Stomach (tissue), 9 donors: ENCODE results near the gene SMYD5. TPM values are rescaled to one million over a fixed set of nuclear protein-coding genes. Genes with fewer than 3 reads are reported as not detected.

Experiments
- DNase-seq, 2 donors: peaks; one replicate each; pipeline versions ENCODE4 v3.0.0 to v3.0.0-alpha.2; 2013 to 2019
- H3K27ac ChIP-seq, 5 donors: fragments of 200-600 bp in 4 of 5; sonication (generic) in 4 of 5; one replicate each; pipeline ENCODE4 v1.5.1; 2013 to 2019; ENCODE audit warnings: mild to moderate bottlenecking in 1 of 5, moderate library complexity in 1 of 5
- H3K27me3 ChIP-seq, 3 donors: fragments of 200-600 bp; sonication (generic); one replicate each; pipeline ENCODE4 v1.5.1; 2017 to 2019; ENCODE audit warnings: mixed run types in 1 of 3
- H3K36me3 ChIP-seq, 4 donors: fragments of 200-600 bp; sonication (generic); 1 replicate in 3 of 4; 2 replicates in 1 of 4; pipeline ENCODE4 v1.5.1; 2016 to 2019
- H3K4me1 ChIP-seq, 4 donors: fragments of 200-600 bp; sonication (generic); one replicate each; pipeline ENCODE4 v1.5.1; 2016 to 2019
- H3K4me3 ChIP-seq, 4 donors: fragments of 200-600 bp; sonication (generic) in 3 of 4; one replicate each; pipeline ENCODE4 v1.5.1; 2016 to 2019; ENCODE audit warnings: mild to moderate bottlenecking in 1 of 4
- H3K9me3 ChIP-seq, 4 donors: fragments of 200-600 bp; sonication (generic); one replicate each; pipeline ENCODE4 v1.5.1; 2016 to 2019
- EP300 ChIP-seq: sonication (generic); formaldehyde crosslinking; IDR thresholded peaks from one replicate; pipeline ENCODE4 v1.6.1; 2017; ENCODE audit warnings: antibody characterized with exemption
- POLR2A ChIP-seq, 4 donors: fragments of 450-650 bp; IDR thresholded peaks; one replicate each; pipeline ENCODE4 v1.6.1; 2016; ENCODE audit warnings: antibody characterized with exemption in 4 of 4, control low read depth in 2 of 4, mild to moderate bottlenecking in 1 of 4, moderate library complexity in 1 of 4
- POLR2AphosphoS5 ChIP-seq, 3 donors: sonication (generic); formaldehyde crosslinking; IDR thresholded peaks; one replicate each; pipeline ENCODE4 v1.6.1; 2016; ENCODE audit warnings: antibody characterized with exemption in 3 of 3
- WGBS, 5 donors: extraction: QIAGEN DNeasy Blood & Tissue Kit in 3 of 5; methylation state at CpG; one replicate each; pipeline versions ENCODE4 v1.1.5 to v1.1.7; 2013 to 2018; 5-methylcytosine and 5-hydroxymethylcytosine counted together
- intact Hi-C: fragments of 100-400 bp; cut with DNase I; formaldehyde crosslinking; loops from one replicate; pipeline ENCODE4 v1.15.1; 2023; ENCODE audit warnings: low total_unique reads
- polyA plus RNA-seq, 3 donors: library from polyadenylated mRNA; stranded (reverse); fragments of 200-250 nt; gene quantifications; one replicate each; pipeline ENCODE4 v1.2.3, GENCODE V29; 2013
- total RNA-seq, 5 donors: library from RNA; depleted of rRNA; stranded (reverse); fragments of >200 nt; gene quantifications; one replicate each; pipeline versions ENCODE4 v1.1.0 to v1.2.3, GENCODE V29; 2014 to 2016
- TF ChIP-seq, protein P1 (sequence below), 7 experiments: fragments of 450-650 bp in 4 of 7; fragments of 200-600 bp in 3 of 7; sonication (generic) in 3 of 7; IDR thresholded peaks; one replicate each; pipeline ENCODE4 v1.5.1; 2016 to 2019; ENCODE audit warnings: antibody characterized with exemption in 7 of 7, control low read depth in 2 of 7, mild to moderate bottlenecking in 1 of 7
- donor health status: healthy with polysubstance abuse.
- donor health status: Bipolar disorder and iron deficiency.
- donor health status: healthy.

SMYD5 gene
- total and polyA plus RNA-seq, 8 donors: 3.5 to 136 (median 12.9) TPM

- TF ChIP-seq POLR2AphosphoS5 (IDR thresholded peaks at IDR 0.05) (no peak), POLR2A (IDR thresholded peaks at IDR 0.05) (no peak), EP300 (no peak)
- TF ChIP-seq, protein P1, sequence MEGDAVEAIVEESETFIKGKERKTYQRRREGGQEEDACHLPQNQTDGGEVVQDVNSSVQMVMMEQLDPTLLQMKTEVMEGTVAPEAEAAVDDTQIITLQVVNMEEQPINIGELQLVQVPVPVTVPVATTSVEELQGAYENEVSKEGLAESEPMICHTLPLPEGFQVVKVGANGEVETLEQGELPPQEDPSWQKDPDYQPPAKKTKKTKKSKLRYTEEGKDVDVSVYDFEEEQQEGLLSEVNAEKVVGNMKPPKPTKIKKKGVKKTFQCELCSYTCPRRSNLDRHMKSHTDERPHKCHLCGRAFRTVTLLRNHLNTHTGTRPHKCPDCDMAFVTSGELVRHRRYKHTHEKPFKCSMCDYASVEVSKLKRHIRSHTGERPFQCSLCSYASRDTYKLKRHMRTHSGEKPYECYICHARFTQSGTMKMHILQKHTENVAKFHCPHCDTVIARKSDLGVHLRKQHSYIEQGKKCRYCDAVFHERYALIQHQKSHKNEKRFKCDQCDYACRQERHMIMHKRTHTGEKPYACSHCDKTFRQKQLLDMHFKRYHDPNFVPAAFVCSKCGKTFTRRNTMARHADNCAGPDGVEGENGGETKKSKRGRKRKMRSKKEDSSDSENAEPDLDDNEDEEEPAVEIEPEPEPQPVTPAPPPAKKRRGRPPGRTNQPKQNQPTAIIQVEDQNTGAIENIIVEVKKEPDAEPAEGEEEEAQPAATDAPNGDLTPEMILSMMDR (IDR thresholded peaks at IDR 0.05): no peak
- Histone ChIP-seq H3K9me3 (no peaks in the 10 kb centered on the region), H3K36me3 (no peaks in the 10 kb centered on the region), H3K4me1 (peaks cover 16 to 18% (median 16%) of the 10 kb centered on the region in 4 donors), H3K4me3 (peak overlapping the region; percentile 18 to 48 (median 26)), H3K27me3 (peaks cover 13 to 77% (median 40%) of the 10 kb centered on the region in 3 donors), H3K27ac (no peak overlapping the region)
- 3 to 9% (median 6%) methylated on average over 36 to 44 of the region's 44 CpGs for WGBS, 5 donors
- DNase-seq: peak in 1 of 2 donors; percentile 36
- intact Hi-C loops: no loop called here
Observed at GRCh38 chr2:73203055-73203681, 10.9 kb upstream of the SMYD5 start.

GRCh38 chr2:73205611-73206010, 8.4 kb upstream of the SMYD5 start:
- H3K36me3 ChIP-seq: no peaks in the 10 kb centered on the region
- TF ChIP-seq POLR2AphosphoS5 (IDR thresholded peaks at IDR 0.05) (no peak), EP300 (no peak), POLR2A (IDR thresholded peaks at IDR 0.05) (no peak)
- TF ChIP-seq, protein P1 (IDR thresholded peaks at IDR 0.05): no peak
- intact Hi-C loops: no loop called here
- H3K4me3 ChIP-seq: no peak overlapping the region
- H3K27ac ChIP-seq: no peak overlapping the region
- 86 to 93% (median 90%) methylated on average over 6 of the region's 6 CpGs for WGBS, 5 donors
- peaks cover 13 to 52% (median 40%) of the 10 kb centered on the region in 3 donors for H3K27me3 ChIP-seq
- DNase-seq: no peak
- no peaks in the 10 kb centered on the region for H3K9me3 ChIP-seq
- H3K4me1 ChIP-seq: peaks cover 16 to 18% (median 16%) of the 10 kb centered on the region in 4 donors

DNA sequence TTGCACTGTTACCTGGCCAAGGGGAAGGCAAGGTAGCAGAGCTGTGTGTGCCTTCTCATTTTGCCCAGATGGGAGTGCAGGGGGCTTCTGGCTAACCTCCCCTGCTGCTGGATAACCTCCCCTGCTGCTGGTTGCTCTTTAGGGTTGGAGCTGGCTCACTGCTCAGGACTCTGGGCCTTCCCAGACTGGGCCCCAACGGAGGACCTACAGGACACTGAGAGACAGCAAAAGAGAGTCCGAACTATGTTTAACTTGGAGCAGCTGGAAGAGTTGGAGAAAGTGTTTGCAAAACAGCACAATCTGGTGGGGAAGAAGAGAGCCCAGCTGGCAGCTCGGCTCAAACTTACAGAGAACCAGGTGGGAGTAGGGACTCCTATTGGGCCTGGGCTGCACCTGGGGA, 5.8 kb upstream of the SMYD5 start:
- H3K36me3 ChIP-seq: no peaks in the 10 kb centered on the region
- intact Hi-C loops: no loop called here
- H3K4me1 ChIP-seq: peaks cover 5 to 15% (median 11%) of the 10 kb centered on the region in 4 donors

GRCh38 chr2:73210019-73210418, 4.0 kb upstream of the SMYD5 start:
- no peak for DNase-seq
- peaks cover 0 to 8% (median 4%) of the 10 kb centered on the region in 3 donors for H3K27me3 ChIP-seq
- no peaks in the 10 kb centered on the region for H3K36me3 ChIP-seq
- TF ChIP-seq, protein P1 (IDR thresholded peaks at IDR 0.05): no peak
- no peak for TF ChIP-seq EP300
- no peak for TF ChIP-seq POLR2A (IDR thresholded peaks at IDR 0.05)
- no peak for TF ChIP-seq POLR2AphosphoS5 (IDR thresholded peaks at IDR 0.05)
- intact Hi-C loops: no loop called here
- H3K9me3 ChIP-seq: no peaks in the 10 kb centered on the region
- peaks cover 4 to 26% (median 24%) of the 10 kb centered on the region in 4 donors for H3K4me1 ChIP-seq
- H3K4me3 ChIP-seq: no peak overlapping the region
- H3K27ac ChIP-seq: no peak overlapping the region
- 67 to 80% (median 77%) methylated on average over 4 of the region's 4 CpGs for WGBS, 5 donors

More for the DNA sequence above, 5.8 kb upstream of the SMYD5 start:
- Histone ChIP-seq H3K9me3 (no peaks in the 10 kb centered on the region), H3K4me3 (no peak overlapping the region), H3K27ac (no peak overlapping the region), H3K27me3 (peaks cover 0 to 26% (median 14%) of the 10 kb centered on the region in 3 donors)
- TF ChIP-seq, protein P1 (IDR thresholded peaks at IDR 0.05): no peak
- TF ChIP-seq POLR2A (IDR thresholded peaks at IDR 0.05) (no peak), EP300 (no peak), POLR2AphosphoS5 (IDR thresholded peaks at IDR 0.05) (no peak)
- no peak for DNase-seq
- WGBS, 5 donors: 57 to 74% (median 69%) methylated on average over 3 of the region's 3 CpGs
